ENCODE data around the gene DAPK1. TPM values are rescaled to one million over a fixed set of nuclear protein-coding genes. Genes with fewer than 3 reads are reported as not detected.

DAPK1 gene
- polyA plus RNA-seq (2011; rRNA removed), result 0.01 and 0.12 TPM in 2 replicates
- polyA minus RNA-seq (2011; rRNA and poly(A)+ RNA removed), result 0.05 and 0.78 TPM in 2 replicates

- H3K9me3 ChIP-seq (ENCODE audit: control insufficient read depth, insufficient read depth, low read length), result no peaks in the 10 kb centered on the region; the same call in 1 of the 2 replicates
- H3K27me3 ChIP-seq (ENCODE audit: control insufficient read depth, insufficient read depth, low read length), result peaks cover 21% of the 10 kb centered on the region
- POLR2A ChIA-PET, result no interaction called here
- no peak for DNase-seq (ENCODE audit: low read depth, low spot score)
- TF ChIP-seq, protein P1, sequence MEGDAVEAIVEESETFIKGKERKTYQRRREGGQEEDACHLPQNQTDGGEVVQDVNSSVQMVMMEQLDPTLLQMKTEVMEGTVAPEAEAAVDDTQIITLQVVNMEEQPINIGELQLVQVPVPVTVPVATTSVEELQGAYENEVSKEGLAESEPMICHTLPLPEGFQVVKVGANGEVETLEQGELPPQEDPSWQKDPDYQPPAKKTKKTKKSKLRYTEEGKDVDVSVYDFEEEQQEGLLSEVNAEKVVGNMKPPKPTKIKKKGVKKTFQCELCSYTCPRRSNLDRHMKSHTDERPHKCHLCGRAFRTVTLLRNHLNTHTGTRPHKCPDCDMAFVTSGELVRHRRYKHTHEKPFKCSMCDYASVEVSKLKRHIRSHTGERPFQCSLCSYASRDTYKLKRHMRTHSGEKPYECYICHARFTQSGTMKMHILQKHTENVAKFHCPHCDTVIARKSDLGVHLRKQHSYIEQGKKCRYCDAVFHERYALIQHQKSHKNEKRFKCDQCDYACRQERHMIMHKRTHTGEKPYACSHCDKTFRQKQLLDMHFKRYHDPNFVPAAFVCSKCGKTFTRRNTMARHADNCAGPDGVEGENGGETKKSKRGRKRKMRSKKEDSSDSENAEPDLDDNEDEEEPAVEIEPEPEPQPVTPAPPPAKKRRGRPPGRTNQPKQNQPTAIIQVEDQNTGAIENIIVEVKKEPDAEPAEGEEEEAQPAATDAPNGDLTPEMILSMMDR (IDR thresholded peaks at IDR 0.05; ENCODE audit: low read depth, low read length), result no peak
- H3K27ac ChIP-seq (ENCODE audit: low read depth, low read length), result no peak within 1 kb of the TSS
- H3K4me3 ChIP-seq (ENCODE audit: low read depth, low read length), result no peak within 1 kb of the TSS
- CTCF ChIA-PET, result interaction anchor here (0.6 kb wide), 1 partner anchor 11 kb away, joined by 5 read pairs; no protein-coding TSS in a partner anchor
Measured at GRCh38 chr9:87497604-87498045, at the start of gene DAPK1. Gene DAPK1, plus strand, starts transcription at chr9:87497867. Its CDS starts 1,211 bp downstream, at chr9:87499078.

DNA sequence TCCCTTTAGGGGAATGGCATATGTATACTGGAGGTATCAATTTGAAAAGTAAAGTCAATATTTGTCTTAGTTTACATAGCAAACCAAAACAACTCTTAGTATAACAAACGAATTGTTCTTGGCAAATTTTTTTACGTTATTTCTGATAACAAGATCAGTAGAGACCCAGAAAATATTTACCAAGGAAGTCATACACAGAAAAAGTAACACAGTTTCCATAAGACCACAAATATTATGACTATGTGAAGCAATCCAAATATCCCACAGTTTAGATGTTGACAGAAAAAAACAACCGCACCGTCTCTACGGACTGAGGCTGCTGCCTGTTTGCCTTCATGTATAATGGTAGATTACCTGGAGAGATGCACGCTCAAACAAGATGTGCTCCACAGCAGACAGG, 46.5 kb upstream of the DAPK1 start:
- CTCF ChIA-PET, result interaction anchor here (0.6 kb wide), 1 partner anchor 10 kb away, joined by 4 read pairs; no protein-coding TSS in a partner anchor

GRCh38 chr9:87455407-87455806, 42.3 kb upstream of the DAPK1 start:
- TF ChIP-seq, protein P1 (IDR thresholded peaks at IDR 0.05; ENCODE audit: low read depth, low read length), result no peak
- Histone ChIP-seq H3K27ac (ENCODE audit: low read depth, low read length) (no peak overlapping the region), H3K4me3 (ENCODE audit: low read depth, low read length) (no peak overlapping the region), H3K27me3 (ENCODE audit: control insufficient read depth, insufficient read depth, low read length) (no peaks in the 10 kb centered on the region), H3K9me3 (ENCODE audit: control insufficient read depth, insufficient read depth, low read length) (peaks cover 8% of the 10 kb centered on the region)
- ChIA-PET POLR2A (no interaction called here), CTCF (no interaction called here)
- DNase-seq (ENCODE audit: low read depth, low spot score), result no peak

More for the DNA sequence above, 46.5 kb upstream of the DAPK1 start:
- Histone ChIP-seq H3K4me3 (ENCODE audit: low read depth, low read length) (no peak overlapping the region), H3K27me3 (ENCODE audit: control insufficient read depth, insufficient read depth, low read length) (no peaks in the 10 kb centered on the region), H3K27ac (ENCODE audit: low read depth, low read length) (no peak overlapping the region), H3K9me3 (ENCODE audit: control insufficient read depth, insufficient read depth, low read length) (peaks cover 5% of the 10 kb centered on the region; the same call in 1 of the 2 replicates)
- no peak for DNase-seq (ENCODE audit: low read depth, low spot score)
- TF ChIP-seq, protein P1 (IDR thresholded peaks at IDR 0.05; ENCODE audit: low read depth, low read length), result no peak
- POLR2A ChIA-PET, result no interaction called here

DNA sequence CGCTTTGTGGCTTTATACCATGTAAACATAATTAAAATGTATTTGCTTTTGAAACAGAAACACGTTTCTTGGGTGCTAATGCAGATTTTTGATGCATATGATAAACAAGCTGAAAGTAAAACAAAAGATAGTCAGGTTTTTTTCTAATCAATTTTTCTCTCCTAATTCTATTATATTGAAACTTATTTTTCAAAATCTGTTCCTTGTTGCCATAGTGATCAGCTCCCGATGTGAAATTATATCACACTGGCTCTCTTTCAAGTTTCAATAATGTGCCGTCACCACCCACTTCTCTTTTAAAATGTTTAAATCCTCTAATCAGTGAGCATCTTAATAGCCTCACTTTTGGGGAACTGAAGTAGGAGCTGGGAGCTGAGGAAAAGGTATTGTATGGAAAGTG, 36.4 kb upstream of the DAPK1 start:
- no peaks in the 10 kb centered on the region for H3K27me3 ChIP-seq (ENCODE audit: control insufficient read depth, insufficient read depth, low read length)
- POLR2A ChIA-PET, result no interaction called here

More for the DNA sequence above, 36.4 kb upstream of the DAPK1 start:
- no peak for DNase-seq (ENCODE audit: low read depth, low spot score)
- CTCF ChIA-PET, result interaction anchor here (0.6 kb wide), 1 partner anchor 10 kb away, joined by 4 read pairs; no protein-coding TSS in a partner anchor
- H3K27ac ChIP-seq (ENCODE audit: low read depth, low read length), result no peak overlapping the region
- peaks cover 3% of the 10 kb centered on the region; the same call in 1 of the 2 replicates for H3K9me3 ChIP-seq (ENCODE audit: control insufficient read depth, insufficient read depth, low read length)
- no peak overlapping the region for H3K4me3 ChIP-seq (ENCODE audit: low read depth, low read length)
- TF ChIP-seq, protein P1 (IDR thresholded peaks at IDR 0.05; ENCODE audit: low read depth, low read length), result no peak

Measured in AG04450 (cell line).